H9 (cell line): ENCODE measurements around the gene MBL2. TPM values are rescaled to one million over a fixed set of nuclear protein-coding genes. Genes with fewer than 3 reads are reported as not detected.

ENCODE experiments used
- DNase-seq: peaks from one replicate; pipeline ENCODE4 v3.0.0-alpha.2; 2017
- H2AFZ ChIP-seq: one replicate; pipeline ENCODE4 v1.6.1; 2013; ENCODE audit warnings: mild to moderate bottlenecking, low read length, control low read depth, moderate library complexity
- H2AK5ac ChIP-seq: 2 replicates; pipeline ENCODE4 v1.6.1; 2013; ENCODE audit warnings: low read length, control low read depth, mixed read lengths; ENCODE audit not compliant: insufficient read length
- H2BK120ac ChIP-seq: one replicate; pipeline ENCODE4 v1.6.1; 2013; ENCODE audit warnings: low read depth, mild to moderate bottlenecking, low read length, control low read depth, inconsistent platforms; ENCODE audit not compliant: poor library complexity, severe bottlenecking
- H2BK12ac ChIP-seq: 2 replicates; pipeline ENCODE4 v1.6.1; 2013; ENCODE audit warnings: low read length, control low read depth, mixed read lengths, low read depth; ENCODE audit not compliant: insufficient read length
- H2BK15ac ChIP-seq: 2 replicates; pipeline ENCODE4 v1.6.1; 2013; ENCODE audit warnings: low read depth, low read length, control low read depth
- H2BK20ac ChIP-seq: one replicate; pipeline ENCODE4 v1.6.1; 2013; ENCODE audit warnings: low read depth, mild to moderate bottlenecking, low read length, control low read depth, inconsistent platforms; ENCODE audit not compliant: poor library complexity, severe bottlenecking
- H2BK5ac ChIP-seq: 2 replicates; pipeline ENCODE4 v1.6.1; 2013; ENCODE audit warnings: low read length, control low read depth, mixed read lengths; ENCODE audit not compliant: insufficient read length
- H3K14ac ChIP-seq: 2 replicates; pipeline ENCODE4 v1.6.1; 2013; ENCODE audit warnings: low read length, control low read depth; ENCODE audit not compliant: insufficient read depth
- H3K18ac ChIP-seq: 2 replicates; pipeline ENCODE4 v1.6.1; 2013; ENCODE audit warnings: low read depth, mild to moderate bottlenecking, mixed read lengths, low read length, control low read depth; ENCODE audit not compliant: insufficient read length
- H3K23ac ChIP-seq: 2 replicates; pipeline ENCODE4 v1.6.1; 2013; ENCODE audit warnings: low read length, control low read depth, mixed read lengths, low read depth; ENCODE audit not compliant: insufficient read length
- H3K23me2 ChIP-seq: 2 replicates; pipeline ENCODE4 v1.6.1; 2013; ENCODE audit warnings: low read depth, mild to moderate bottlenecking, mixed read lengths, low read length, control low read depth; ENCODE audit not compliant: insufficient read length, poor library complexity, severe bottlenecking
- H3K27ac ChIP-seq: 2 replicates; pipeline ENCODE4 v1.5.1; 2013; ENCODE audit warnings: low read length, control low read depth, mixed read lengths, low read depth; ENCODE audit not compliant: insufficient read length
- H3K27me3 ChIP-seq: 2 replicates; pipeline ENCODE4 v1.6.1; 2013; ENCODE audit warnings: low read length, control low read depth, inconsistent platforms; ENCODE audit not compliant: insufficient read depth
- H3K4ac ChIP-seq: 2 replicates; pipeline ENCODE4 v1.6.1; 2013; ENCODE audit warnings: low read depth, mild to moderate bottlenecking, control low read depth, inconsistent platforms, low read length, moderate library complexity
- H3K4me1 ChIP-seq: 2 replicates; pipeline ENCODE4 v1.6.1; 2013; ENCODE audit warnings: low read length, control low read depth, inconsistent platforms; ENCODE audit not compliant: insufficient read depth
- H3K4me2 ChIP-seq: 2 replicates; pipeline ENCODE4 v1.6.1; 2013; ENCODE audit warnings: low read length, control low read depth, mixed read lengths; ENCODE audit not compliant: insufficient read length, insufficient read depth
- H3K56ac ChIP-seq: 2 replicates; pipeline ENCODE4 v1.6.1; 2013; ENCODE audit warnings: low read depth, mild to moderate bottlenecking, mixed read lengths, low read length, control low read depth; ENCODE audit not compliant: insufficient read length
- H3K79me1 ChIP-seq: 2 replicates; pipeline ENCODE4 v1.6.1; 2013; ENCODE audit warnings: low read depth, mild to moderate bottlenecking, moderate library complexity, low read length, control low read depth, inconsistent platforms; ENCODE audit not compliant: insufficient read depth, poor library complexity, severe bottlenecking
- H3K79me2 ChIP-seq: 2 replicates; pipeline ENCODE4 v1.6.1; 2013; ENCODE audit warnings: low read length, control low read depth, inconsistent platforms; ENCODE audit not compliant: insufficient read depth
- H3K9ac ChIP-seq: 2 replicates; pipeline ENCODE4 v1.6.1; 2013; ENCODE audit warnings: low read length, control low read depth, mixed read lengths; ENCODE audit not compliant: insufficient read length; ENCODE audit errors: extremely low read depth
- H3K9me3 ChIP-seq: one replicate; pipeline ENCODE4 v1.6.1; 2013; ENCODE audit warnings: low read depth, low read length, inconsistent platforms; ENCODE audit not compliant: control insufficient read depth
- H3T11ph ChIP-seq: one replicate; pipeline ENCODE4 v1.6.1; 2013; ENCODE audit warnings: mild to moderate bottlenecking, low read length, control low read depth, inconsistent platforms
- H4K20me1 ChIP-seq: one replicate; pipeline ENCODE4 v1.6.1; 2013; ENCODE audit not compliant: control insufficient read depth, insufficient read length, insufficient read depth
- H4K5ac ChIP-seq: 2 replicates; pipeline ENCODE4 v1.6.1; 2013; ENCODE audit warnings: low read depth, mild to moderate bottlenecking, mixed read lengths, low read length, control low read depth; ENCODE audit not compliant: insufficient read length
- H4K8ac ChIP-seq: replicated peaks from 2 replicates; pipeline ENCODE4 v1.6.1; 2013; ENCODE audit warnings: low read length, control low read depth, mixed read lengths, low read depth; ENCODE audit not compliant: insufficient read length
- H4K91ac ChIP-seq: 2 replicates; pipeline ENCODE4 v1.6.1; 2013; ENCODE audit warnings: low read depth, mild to moderate bottlenecking, moderate library complexity, mixed read lengths, low read length, control low read depth; ENCODE audit not compliant: insufficient read length
- H3K27ac Mint-ChIP-seq, 3 experiments: 2 replicates in 2 of 3; 3 replicates in 1 of 3; pipeline ENCODE4 v1.8.0; 2020 to 2021; ENCODE audit warnings: mixed read lengths in 3 of 3, mild to moderate bottlenecking in 1 of 3, moderate library complexity in 1 of 3
- H3K27me3 Mint-ChIP-seq: 2 replicates; pipeline ENCODE4 v1.8.0; 2021; ENCODE audit warnings: low read depth, mild to moderate bottlenecking, moderate library complexity, mixed read lengths
- H3K36me3 Mint-ChIP-seq, 3 experiments: 2 replicates in 2 of 3; 3 replicates in 1 of 3; pipeline ENCODE4 v1.8.0; 2020 to 2021; ENCODE audit warnings: low read depth in 3 of 3, mixed read lengths in 3 of 3; ENCODE audit not compliant: insufficient read depth in 1 of 3
- H3K4me1 Mint-ChIP-seq, 2 experiments: 2 replicates each; pipeline ENCODE4 v1.8.0; 2020; ENCODE audit warnings: mixed read lengths in 2 of 2
- H3K4me3 Mint-ChIP-seq, 2 experiments: 2 replicates in 1 of 2; 3 replicates in 1 of 2; pipeline ENCODE4 v1.8.0; 2020 to 2021; ENCODE audit warnings: mild to moderate bottlenecking in 2 of 2, mixed read lengths in 2 of 2, moderate library complexity in 1 of 2
- H3K9me3 Mint-ChIP-seq, 2 experiments: 2 replicates in 1 of 2; 3 replicates in 1 of 2; pipeline ENCODE4 v1.8.0; 2020; ENCODE audit warnings: mild to moderate bottlenecking in 2 of 2, mixed read lengths in 2 of 2, moderate library complexity in 1 of 2
- WGBS: extraction: QIAGEN DNeasy Blood & Tissue Kit; methylation state at CpG from one replicate; pipeline ENCODE4 v1.1.7; 2013; ENCODE audit warnings: missing lambda C conversion rate, low lambda C conversion rate, mixed read lengths; ENCODE audit not compliant: insufficient read length; ENCODE audit errors: extremely low coverage; 5-methylcytosine and 5-hydroxymethylcytosine counted together
- total RNA-seq: library from RNA; stranded (reverse); gene quantifications from 2 replicates; pipeline ENCODE4 v1.2.1, GENCODE V29; 2021
- TF ChIP-seq, protein P1 (sequence below): fragments of 200-600 bp; sonication (generic); conservative IDR thresholded peaks from 3 replicates; pipeline ENCODE4 v1.8.0; 2021; ENCODE audit warnings: antibody characterized with exemption, mild to moderate bottlenecking

The MBL2 gene
- total RNA-seq, 1 experiment from 2014 or later, result not detected

DNA sequence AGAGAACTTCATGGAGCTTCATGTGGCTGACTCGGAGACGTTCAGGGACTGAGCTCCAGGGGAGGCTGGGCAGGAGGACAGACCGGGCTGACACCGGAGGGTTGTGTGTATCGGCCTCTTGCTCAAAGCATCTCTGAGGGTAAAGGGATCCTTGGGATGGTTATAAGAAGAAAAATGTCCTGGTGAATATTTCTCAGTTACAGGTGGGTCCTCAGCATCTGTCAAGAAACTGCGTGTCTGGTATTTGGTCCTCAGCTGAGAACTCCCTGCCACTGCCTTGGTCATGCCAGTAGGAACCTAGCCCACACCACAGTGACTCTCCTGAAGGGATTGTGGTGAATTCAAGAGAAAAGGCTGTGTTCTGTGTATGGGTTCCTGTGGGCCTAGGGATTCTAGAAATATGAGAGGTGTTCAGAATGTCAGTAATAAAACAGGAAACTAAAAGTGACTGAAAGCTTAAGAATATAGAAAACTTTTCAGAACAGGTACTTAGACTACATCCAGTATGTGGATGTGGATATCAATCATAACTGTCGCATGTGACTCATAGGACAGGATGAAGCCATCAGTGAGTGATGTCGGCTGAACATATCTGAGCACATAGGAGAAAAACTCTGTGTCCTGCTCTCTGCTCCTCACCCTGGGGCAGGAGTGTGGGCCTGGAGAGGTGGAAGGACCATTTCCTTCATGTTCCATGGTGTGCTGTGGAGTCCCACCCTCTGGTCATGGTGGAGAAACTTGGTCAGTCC, 28.4 kb downstream of the MBL2 start:
- no CpG with 5 or more reads among the region's 8 CpGs for WGBS
- H3K79me1 ChIP-seq, result no peaks in the 10 kb centered on the region
- H3K9ac ChIP-seq, result no peak overlapping the region
- no peak overlapping the region for H3K56ac ChIP-seq
- H3K4ac ChIP-seq, result no peak overlapping the region
- H2BK20ac ChIP-seq, result no peak overlapping the region
- H4K20me1 ChIP-seq, result no peaks in the 10 kb centered on the region
- Mint-ChIP-seq H3K9me3 (no peaks in the 10 kb centered on the region), H3K27me3 (no peaks in the 10 kb centered on the region; the same call in none of the 2 replicates), H3K4me1 (no peaks in the 10 kb centered on the region; a peak in 1 of 4 replicates), H3K4me3 (no peak overlapping the region), H3K36me3 (no peaks in the 10 kb centered on the region), H3K27ac (no peak overlapping the region)
- no peak overlapping the region for H2BK12ac ChIP-seq
- TF ChIP-seq, protein P1, sequence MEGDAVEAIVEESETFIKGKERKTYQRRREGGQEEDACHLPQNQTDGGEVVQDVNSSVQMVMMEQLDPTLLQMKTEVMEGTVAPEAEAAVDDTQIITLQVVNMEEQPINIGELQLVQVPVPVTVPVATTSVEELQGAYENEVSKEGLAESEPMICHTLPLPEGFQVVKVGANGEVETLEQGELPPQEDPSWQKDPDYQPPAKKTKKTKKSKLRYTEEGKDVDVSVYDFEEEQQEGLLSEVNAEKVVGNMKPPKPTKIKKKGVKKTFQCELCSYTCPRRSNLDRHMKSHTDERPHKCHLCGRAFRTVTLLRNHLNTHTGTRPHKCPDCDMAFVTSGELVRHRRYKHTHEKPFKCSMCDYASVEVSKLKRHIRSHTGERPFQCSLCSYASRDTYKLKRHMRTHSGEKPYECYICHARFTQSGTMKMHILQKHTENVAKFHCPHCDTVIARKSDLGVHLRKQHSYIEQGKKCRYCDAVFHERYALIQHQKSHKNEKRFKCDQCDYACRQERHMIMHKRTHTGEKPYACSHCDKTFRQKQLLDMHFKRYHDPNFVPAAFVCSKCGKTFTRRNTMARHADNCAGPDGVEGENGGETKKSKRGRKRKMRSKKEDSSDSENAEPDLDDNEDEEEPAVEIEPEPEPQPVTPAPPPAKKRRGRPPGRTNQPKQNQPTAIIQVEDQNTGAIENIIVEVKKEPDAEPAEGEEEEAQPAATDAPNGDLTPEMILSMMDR, result no peak
- H4K5ac ChIP-seq, result no peak overlapping the region
- no peaks in the 10 kb centered on the region for H3K79me2 ChIP-seq
- H3K14ac ChIP-seq, result no peak overlapping the region
- DNase-seq, result no peak
- H2AFZ ChIP-seq, result no peak overlapping the region
- no peak overlapping the region for H3K18ac ChIP-seq
- H3K9me3 ChIP-seq, result no peaks in the 10 kb centered on the region
- no peak overlapping the region for H3T11ph ChIP-seq
- H3K4me2 ChIP-seq, result no peak overlapping the region
- H3K23me2 ChIP-seq, result no peaks in the 10 kb centered on the region
- no peak overlapping the region for H4K91ac ChIP-seq
- H3K23ac ChIP-seq, result no peak overlapping the region
- H3K4me1 ChIP-seq, result no peaks in the 10 kb centered on the region
- no peaks in the 10 kb centered on the region for H3K27me3 ChIP-seq
- H2BK15ac ChIP-seq, result no peak overlapping the region
- no peak overlapping the region for H3K27ac ChIP-seq
- no peak overlapping the region for H2AK5ac ChIP-seq
- H2BK5ac ChIP-seq, result no peak overlapping the region
- no peak overlapping the region for H4K8ac ChIP-seq
- H2BK120ac ChIP-seq, result no peak overlapping the region
